ENCODE data around the gene PSMC3.
"Not testable (repeated sequence)": the region's sequence is repeated elsewhere in the genome, so short reads cannot be mapped to it uniquely, and the experiment has no call there.

DNA sequence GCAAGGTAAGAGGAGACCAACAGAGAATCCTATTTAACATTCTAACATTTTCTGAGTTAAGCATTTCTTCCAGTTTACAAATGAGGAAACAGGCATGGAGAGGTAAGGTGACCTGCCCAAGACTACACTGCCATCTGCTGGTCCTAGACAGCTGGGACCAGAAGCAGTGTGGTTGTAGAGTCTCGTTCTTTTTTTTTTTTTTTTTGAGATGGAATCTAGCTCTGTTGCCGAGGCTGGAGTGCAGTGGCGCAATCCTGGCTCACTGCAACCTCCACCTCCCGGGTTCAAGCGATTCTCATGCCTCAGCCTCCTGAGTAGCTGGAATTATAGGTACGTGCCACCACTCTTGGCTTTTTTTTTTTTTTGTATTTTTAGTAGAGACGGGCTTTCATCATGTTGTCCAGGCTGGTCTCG, 28.0 kb upstream of the PSMC3 start:
- not testable (repeated sequence) for TF ChIP-seq ZBTB8A (CRISPR knock-in tag; IDR thresholded peaks at IDR 0.05; ENCODE audit: borderline replicate concordance, low read depth); U2AF2 (IDR thresholded peaks at IDR 0.05; ENCODE audit: low read depth, low read length); TAF1 (CRISPR knock-in tag; IDR thresholded peaks at IDR 0.05); GABPA (IDR thresholded peaks at IDR 0.05; ENCODE audit: low read depth, low read length); NFYB (CRISPR knock-in tag; IDR thresholded peaks at IDR 0.05); ZSCAN20 (CRISPR knock-in tag; IDR thresholded peaks at IDR 0.05; ENCODE audit: borderline replicate concordance); ZNF841 (CRISPR knock-in tag; IDR thresholded peaks at IDR 0.05; ENCODE audit: borderline replicate concordance); JUN (CRISPR knock-in tag; IDR thresholded peaks at IDR 0.05); KLF13 (CRISPR knock-in tag; IDR thresholded peaks at IDR 0.05); CHD4 (IDR thresholded peaks at IDR 0.05; ENCODE audit: borderline replicate concordance, low read length)
- TF ChIP-seq GABPA (CRISPR knock-in tag; IDR thresholded peaks at IDR 0.05; ENCODE audit: low read depth), result peak; percentile 44; the same call in 1 of the 2 replicates
- TF ChIP-seq, protein P1, sequence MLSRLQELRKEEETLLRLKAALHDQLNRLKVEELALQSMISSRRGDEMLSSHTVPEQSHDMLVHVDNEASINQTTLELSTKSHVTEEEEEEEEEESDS (CRISPR knock-in tag; IDR thresholded peaks at IDR 0.05; ENCODE audit: borderline replicate concordance), result not testable (repeated sequence)
- TF ChIP-seq, protein P2, sequence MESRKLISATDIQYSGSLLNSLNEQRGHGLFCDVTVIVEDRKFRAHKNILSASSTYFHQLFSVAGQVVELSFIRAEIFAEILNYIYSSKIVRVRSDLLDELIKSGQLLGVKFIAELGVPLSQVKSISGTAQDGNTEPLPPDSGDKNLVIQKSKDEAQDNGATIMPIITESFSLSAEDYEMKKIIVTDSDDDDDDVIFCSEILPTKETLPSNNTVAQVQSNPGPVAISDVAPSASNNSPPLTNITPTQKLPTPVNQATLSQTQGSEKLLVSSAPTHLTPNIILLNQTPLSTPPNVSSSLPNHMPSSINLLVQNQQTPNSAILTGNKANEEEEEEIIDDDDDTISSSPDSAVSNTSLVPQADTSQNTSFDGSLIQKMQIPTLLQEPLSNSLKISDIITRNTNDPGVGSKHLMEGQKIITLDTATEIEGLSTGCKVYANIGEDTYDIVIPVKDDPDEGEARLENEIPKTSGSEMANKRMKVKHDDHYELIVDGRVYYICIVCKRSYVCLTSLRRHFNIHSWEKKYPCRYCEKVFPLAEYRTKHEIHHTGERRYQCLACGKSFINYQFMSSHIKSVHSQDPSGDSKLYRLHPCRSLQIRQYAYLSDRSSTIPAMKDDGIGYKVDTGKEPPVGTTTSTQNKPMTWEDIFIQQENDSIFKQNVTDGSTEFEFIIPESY (CRISPR knock-in tag; IDR thresholded peaks at IDR 0.05), result peak; percentile 64
- TF ChIP-seq, protein P3, sequence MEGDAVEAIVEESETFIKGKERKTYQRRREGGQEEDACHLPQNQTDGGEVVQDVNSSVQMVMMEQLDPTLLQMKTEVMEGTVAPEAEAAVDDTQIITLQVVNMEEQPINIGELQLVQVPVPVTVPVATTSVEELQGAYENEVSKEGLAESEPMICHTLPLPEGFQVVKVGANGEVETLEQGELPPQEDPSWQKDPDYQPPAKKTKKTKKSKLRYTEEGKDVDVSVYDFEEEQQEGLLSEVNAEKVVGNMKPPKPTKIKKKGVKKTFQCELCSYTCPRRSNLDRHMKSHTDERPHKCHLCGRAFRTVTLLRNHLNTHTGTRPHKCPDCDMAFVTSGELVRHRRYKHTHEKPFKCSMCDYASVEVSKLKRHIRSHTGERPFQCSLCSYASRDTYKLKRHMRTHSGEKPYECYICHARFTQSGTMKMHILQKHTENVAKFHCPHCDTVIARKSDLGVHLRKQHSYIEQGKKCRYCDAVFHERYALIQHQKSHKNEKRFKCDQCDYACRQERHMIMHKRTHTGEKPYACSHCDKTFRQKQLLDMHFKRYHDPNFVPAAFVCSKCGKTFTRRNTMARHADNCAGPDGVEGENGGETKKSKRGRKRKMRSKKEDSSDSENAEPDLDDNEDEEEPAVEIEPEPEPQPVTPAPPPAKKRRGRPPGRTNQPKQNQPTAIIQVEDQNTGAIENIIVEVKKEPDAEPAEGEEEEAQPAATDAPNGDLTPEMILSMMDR (CRISPR knock-in tag; IDR thresholded peaks at IDR 0.05), result peak; percentile 92
- TF ChIP-seq, protein P4, sequence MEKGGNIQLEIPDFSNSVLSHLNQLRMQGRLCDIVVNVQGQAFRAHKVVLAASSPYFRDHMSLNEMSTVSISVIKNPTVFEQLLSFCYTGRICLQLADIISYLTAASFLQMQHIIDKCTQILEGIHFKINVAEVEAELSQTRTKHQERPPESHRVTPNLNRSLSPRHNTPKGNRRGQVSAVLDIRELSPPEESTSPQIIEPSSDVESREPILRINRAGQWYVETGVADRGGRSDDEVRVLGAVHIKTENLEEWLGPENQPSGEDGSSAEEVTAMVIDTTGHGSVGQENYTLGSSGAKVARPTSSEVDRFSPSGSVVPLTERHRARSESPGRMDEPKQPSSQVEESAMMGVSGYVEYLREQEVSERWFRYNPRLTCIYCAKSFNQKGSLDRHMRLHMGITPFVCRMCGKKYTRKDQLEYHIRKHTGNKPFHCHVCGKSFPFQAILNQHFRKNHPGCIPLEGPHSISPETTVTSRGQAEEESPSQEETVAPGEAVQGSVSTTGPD (CRISPR knock-in tag; IDR thresholded peaks at IDR 0.05), result not testable (repeated sequence)
